ENCODE measurements around the gene CUX1.

DNA sequence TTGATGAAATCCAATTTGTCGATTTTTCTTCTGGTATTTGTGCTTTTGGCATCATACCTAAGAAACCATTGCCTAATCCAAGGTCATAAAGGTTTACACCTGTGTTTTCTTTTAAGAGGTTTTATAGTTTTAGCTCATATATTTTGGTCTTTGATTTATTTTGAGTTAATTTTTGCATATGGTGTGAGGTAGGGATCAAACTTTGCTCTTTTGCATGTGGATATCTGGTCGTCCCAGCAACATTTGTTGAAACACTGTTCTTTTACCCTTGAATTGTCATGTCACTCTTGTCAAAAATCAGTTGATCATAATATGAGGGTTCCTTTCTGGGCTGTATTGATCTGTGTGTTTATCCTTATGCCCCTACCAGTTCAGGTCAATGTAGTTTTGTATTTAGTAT lies 236.7 kb downstream of the CUX1 start:
- TF ChIP-seq EZH2 (IDR thresholded peaks at IDR 0.05; ENCODE audit: insufficient read depth, low read length) = no peak
- TF ChIP-seq, protein P1, sequence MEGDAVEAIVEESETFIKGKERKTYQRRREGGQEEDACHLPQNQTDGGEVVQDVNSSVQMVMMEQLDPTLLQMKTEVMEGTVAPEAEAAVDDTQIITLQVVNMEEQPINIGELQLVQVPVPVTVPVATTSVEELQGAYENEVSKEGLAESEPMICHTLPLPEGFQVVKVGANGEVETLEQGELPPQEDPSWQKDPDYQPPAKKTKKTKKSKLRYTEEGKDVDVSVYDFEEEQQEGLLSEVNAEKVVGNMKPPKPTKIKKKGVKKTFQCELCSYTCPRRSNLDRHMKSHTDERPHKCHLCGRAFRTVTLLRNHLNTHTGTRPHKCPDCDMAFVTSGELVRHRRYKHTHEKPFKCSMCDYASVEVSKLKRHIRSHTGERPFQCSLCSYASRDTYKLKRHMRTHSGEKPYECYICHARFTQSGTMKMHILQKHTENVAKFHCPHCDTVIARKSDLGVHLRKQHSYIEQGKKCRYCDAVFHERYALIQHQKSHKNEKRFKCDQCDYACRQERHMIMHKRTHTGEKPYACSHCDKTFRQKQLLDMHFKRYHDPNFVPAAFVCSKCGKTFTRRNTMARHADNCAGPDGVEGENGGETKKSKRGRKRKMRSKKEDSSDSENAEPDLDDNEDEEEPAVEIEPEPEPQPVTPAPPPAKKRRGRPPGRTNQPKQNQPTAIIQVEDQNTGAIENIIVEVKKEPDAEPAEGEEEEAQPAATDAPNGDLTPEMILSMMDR (IDR thresholded peaks at IDR 0.05; ENCODE audit: insufficient read depth, low read depth, low read length) = no peak

Data from astrocyte (in vitro differentiated cells and primary cell).